Measurements from ENCODE around the gene RUVBL1. TPM values are rescaled to one million over a fixed set of nuclear protein-coding genes. Genes with fewer than 3 reads are reported as not detected.
A peak's percentile ranks its signal among the peaks of the same experiment; 100 is the strongest.

RUVBL1 gene
- total and polyA plus RNA-seq, 8 donors, result 3.5 to 26.4 (median 13.4) TPM; not detected in 1

DNA sequence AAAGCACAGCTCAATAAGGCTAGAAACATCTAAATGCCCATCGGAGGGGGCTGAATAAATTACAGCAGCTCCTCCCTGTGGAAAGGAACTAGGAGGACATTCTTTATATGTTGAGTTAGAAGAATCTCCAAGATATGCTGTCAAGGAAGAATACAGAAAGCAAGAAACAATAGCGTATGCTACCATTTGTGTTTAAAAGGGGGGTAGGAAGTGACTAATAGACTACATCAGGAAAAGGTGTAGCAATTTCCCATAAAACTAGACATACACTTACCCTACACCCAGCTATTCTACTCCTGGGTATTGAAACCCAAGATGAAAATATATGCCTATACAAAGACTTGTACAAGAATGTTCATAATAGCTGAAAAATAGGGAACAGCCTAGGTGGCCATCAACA, 49.8 kb downstream of the RUVBL1 start:
- intact Hi-C loops (cut with DNase I; ENCODE audit: low total_unique reads), result loop anchor here (10.0 kb wide), 1 partner anchor 421 kb away; the partner anchor contains the start of gene GATA2
- peaks cover 18 to 52% (median 50%) of the 10 kb centered on the region in 4 donors for H3K4me1 ChIP-seq

GRCh38 chr3:128073185-128073725, 50.4 kb downstream of the RUVBL1 start:
- peak overlapping the region in 4 of 5 donors; percentile 19 to 70 (median 40) for H3K27ac ChIP-seq
- no peak for DNase-seq
- no peak overlapping the region for H3K4me3 ChIP-seq
- H3K27me3 ChIP-seq, result no peaks in the 10 kb centered on the region
- peaks cover 47 to 57% (median 52%) of the 10 kb centered on the region in 4 donors for H3K36me3 ChIP-seq
- no peaks in the 10 kb centered on the region for H3K9me3 ChIP-seq
- H3K4me1 ChIP-seq, result peaks cover 18 to 52% (median 50%) of the 10 kb centered on the region in 4 donors
- 67 to 87% (median 78%) methylated on average over 5 to 6 of the region's 6 CpGs for WGBS, 5 donors
- no peak for TF ChIP-seq POLR2AphosphoS5 (IDR thresholded peaks at IDR 0.05)
- no peak for TF ChIP-seq POLR2A (IDR thresholded peaks at IDR 0.05)
- no peak for TF ChIP-seq EP300 (IDR thresholded peaks at IDR 0.05)
- TF ChIP-seq, protein P1, sequence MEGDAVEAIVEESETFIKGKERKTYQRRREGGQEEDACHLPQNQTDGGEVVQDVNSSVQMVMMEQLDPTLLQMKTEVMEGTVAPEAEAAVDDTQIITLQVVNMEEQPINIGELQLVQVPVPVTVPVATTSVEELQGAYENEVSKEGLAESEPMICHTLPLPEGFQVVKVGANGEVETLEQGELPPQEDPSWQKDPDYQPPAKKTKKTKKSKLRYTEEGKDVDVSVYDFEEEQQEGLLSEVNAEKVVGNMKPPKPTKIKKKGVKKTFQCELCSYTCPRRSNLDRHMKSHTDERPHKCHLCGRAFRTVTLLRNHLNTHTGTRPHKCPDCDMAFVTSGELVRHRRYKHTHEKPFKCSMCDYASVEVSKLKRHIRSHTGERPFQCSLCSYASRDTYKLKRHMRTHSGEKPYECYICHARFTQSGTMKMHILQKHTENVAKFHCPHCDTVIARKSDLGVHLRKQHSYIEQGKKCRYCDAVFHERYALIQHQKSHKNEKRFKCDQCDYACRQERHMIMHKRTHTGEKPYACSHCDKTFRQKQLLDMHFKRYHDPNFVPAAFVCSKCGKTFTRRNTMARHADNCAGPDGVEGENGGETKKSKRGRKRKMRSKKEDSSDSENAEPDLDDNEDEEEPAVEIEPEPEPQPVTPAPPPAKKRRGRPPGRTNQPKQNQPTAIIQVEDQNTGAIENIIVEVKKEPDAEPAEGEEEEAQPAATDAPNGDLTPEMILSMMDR (IDR thresholded peaks at IDR 0.05), result no peak
- intact Hi-C loops (cut with DNase I; ENCODE audit: low total_unique reads), result loop anchor here (10.0 kb wide), 1 partner anchor 422 kb away; the partner anchor contains the start of gene GATA2

More for the DNA sequence above, 49.8 kb downstream of the RUVBL1 start:
- Histone ChIP-seq H3K27ac (peak overlapping the region in 4 of 5 donors; percentile 14 to 79 (median 48)), H3K36me3 (peaks cover 41 to 53% (median 47%) of the 10 kb centered on the region in 4 donors), H3K4me3 (no peak overlapping the region), H3K9me3 (no peaks in the 10 kb centered on the region), H3K27me3 (no peaks in the 10 kb centered on the region)
- 55 to 87% (median 80%) methylated on average over 2 of the region's 2 CpGs for WGBS, 5 donors
- TF ChIP-seq EP300 (IDR thresholded peaks at IDR 0.05) (no peak), POLR2A (IDR thresholded peaks at IDR 0.05) (no peak), POLR2AphosphoS5 (IDR thresholded peaks at IDR 0.05) (no peak)
- TF ChIP-seq, protein P1 (IDR thresholded peaks at IDR 0.05), result no peak
- DNase-seq, result no peak

GRCh38 chr3:128072454-128073184, 51.0 kb downstream of the RUVBL1 start:
- Histone ChIP-seq H3K4me3 (no peak overlapping the region), H3K9me3 (no peaks in the 10 kb centered on the region), H3K27ac (peak overlapping the region in 4 of 5 donors; percentile 19 to 70 (median 40)), H3K27me3 (no peaks in the 10 kb centered on the region), H3K4me1 (peaks cover 18 to 52% (median 49%) of the 10 kb centered on the region in 4 donors), H3K36me3 (peaks cover 53 to 64% (median 59%) of the 10 kb centered on the region in 4 donors)
- no peak for TF ChIP-seq POLR2AphosphoS5 (IDR thresholded peaks at IDR 0.05)
- TF ChIP-seq, protein P1 (IDR thresholded peaks at IDR 0.05), result no peak
- no peak for TF ChIP-seq EP300 (IDR thresholded peaks at IDR 0.05)
- no peak for TF ChIP-seq POLR2A (IDR thresholded peaks at IDR 0.05)
- intact Hi-C loops (cut with DNase I; ENCODE audit: low total_unique reads), result loop anchor here (10.0 kb wide), 1 partner anchor 422 kb away; the partner anchor contains the start of gene GATA2
- WGBS, 5 donors, result 45 to 82% (median 69%) methylated on average over 10 to 13 of the region's 13 CpGs
- DNase-seq, result peak in 1 of 2 donors; percentile 66

DNA sequence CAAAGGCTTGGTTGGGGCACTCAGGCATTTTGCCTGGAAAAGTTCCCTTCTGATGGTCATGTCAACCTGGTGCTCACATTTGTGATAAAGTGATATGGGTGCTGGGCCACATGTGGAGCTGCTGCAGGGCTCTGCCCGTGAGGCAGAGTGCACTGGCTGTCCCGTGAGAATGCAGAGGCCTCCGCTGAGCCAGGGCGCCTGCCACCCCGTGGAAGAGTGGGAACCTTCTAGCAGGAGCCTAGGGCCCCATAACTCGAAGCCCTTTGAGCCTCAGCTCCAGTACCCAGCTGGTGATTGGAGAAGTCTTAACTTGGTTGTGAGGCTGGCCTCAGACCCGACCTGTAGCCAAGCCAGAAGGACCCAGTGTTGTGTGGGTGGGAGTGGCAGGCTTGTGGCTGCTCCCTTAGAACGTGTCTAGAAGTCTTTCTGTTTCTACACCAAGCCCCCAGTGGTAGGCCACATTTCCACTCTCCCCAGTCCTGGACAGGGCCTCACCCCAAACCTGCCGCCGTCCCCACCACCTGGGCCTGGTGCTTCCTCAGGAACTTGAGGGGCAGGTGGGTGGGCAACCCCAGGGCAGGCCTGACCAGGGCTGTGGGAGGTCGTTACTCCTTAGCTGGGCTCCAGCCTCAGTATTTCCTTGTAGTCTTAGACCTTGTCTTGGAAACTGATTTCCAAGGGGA, 51.7 kb downstream of the RUVBL1 start:
- WGBS, 5 donors, result 61 to 82% (median 78%) methylated on average over 6 to 11 of the region's 11 CpGs
- peaks cover 12 to 45% (median 42%) of the 10 kb centered on the region in 4 donors for H3K4me1 ChIP-seq
- H3K4me3 ChIP-seq, result no peak overlapping the region
- H3K27me3 ChIP-seq, result no peaks in the 10 kb centered on the region
- H3K27ac ChIP-seq, result peak overlapping the region in 1 of 5 donors; percentile 70
- H3K36me3 ChIP-seq, result peaks cover 60 to 71% (median 66%) of the 10 kb centered on the region in 4 donors
- TF ChIP-seq POLR2AphosphoS5 (IDR thresholded peaks at IDR 0.05), result no peak
- no peak for TF ChIP-seq POLR2A (IDR thresholded peaks at IDR 0.05)
- TF ChIP-seq, protein P1 (IDR thresholded peaks at IDR 0.05), result no peak
- no peak for TF ChIP-seq EP300 (IDR thresholded peaks at IDR 0.05)
- no peaks in the 10 kb centered on the region for H3K9me3 ChIP-seq
- no peak for DNase-seq
- intact Hi-C loops (cut with DNase I; ENCODE audit: low total_unique reads), result loop anchor here (10.0 kb wide), 1 partner anchor 423 kb away; the partner anchor contains the start of gene GATA2

Measured in stomach (tissue), 9 donors.